HK-2 (cell line): ENCODE measurements around the gene PDLIM1.
A peak's percentile ranks its signal among the peaks of the same experiment; 100 is the strongest.

Experiments used
- DNase-seq: peaks from one replicate; pipeline ENCODE4 v3.0.0-alpha.2; 2018; ENCODE audit not compliant: unreplicated experiment

Gene PDLIM1

DNA sequence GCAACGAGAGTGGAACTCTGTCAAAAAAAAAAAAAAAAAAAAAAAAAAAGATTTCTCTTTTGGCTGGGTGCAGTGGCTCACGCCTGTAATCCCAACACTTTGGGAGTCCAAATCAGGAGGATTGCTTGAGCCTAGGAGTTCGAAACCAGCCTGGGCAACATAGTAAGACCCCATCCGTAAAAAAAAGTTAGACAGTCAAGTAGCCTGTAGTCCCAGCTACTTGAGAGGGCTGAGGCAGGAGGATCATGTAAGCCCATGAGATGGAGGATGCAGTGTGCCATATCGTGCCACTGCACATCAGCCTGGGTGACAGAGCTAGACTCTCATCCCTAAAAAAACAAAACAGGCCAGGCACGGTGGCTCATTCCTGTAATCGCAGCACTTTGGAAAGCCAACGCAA is 25.2 kb downstream of the PDLIM1 start:
- no peak for DNase-seq

DNA sequence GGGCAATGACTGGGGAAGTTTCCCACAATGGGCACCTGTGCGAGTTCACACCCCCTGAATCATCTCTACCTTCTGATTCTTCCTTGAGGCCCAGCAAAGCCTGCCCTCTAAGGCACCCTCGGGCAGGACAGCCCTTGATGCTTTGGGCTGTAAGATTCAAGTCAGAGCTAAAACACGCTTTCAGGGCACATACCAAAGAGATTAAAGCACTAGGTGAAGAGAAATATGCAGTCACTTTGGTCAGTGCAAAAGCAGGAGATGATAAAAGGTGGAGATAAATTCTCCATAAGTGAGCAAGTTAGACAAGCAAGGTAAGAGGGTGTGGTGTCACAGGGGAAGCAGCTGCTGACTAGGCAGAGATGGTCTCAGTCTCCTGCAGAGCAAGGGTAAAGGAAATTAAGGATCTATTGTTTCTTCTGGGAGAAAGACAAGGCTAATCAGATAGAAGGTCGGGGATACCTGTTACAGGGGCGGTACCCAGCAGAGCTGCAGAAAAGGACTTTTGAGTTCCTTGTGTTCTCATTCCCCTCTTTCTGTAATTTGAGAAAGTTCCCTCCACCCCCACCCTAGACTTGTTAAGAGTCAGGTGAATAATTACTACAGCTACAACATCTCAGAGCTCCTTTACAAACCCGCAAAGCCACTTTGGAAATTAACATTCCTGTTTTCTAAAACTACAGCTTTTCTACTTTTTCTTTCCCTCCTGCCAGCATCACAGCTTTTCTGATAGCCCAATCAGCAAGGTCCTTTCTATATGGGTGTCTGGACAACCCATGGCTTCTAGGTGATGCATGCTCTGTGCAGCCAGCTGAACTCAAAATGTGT is 26.4 kb downstream of the PDLIM1 start:
- no peak for DNase-seq

DNA sequence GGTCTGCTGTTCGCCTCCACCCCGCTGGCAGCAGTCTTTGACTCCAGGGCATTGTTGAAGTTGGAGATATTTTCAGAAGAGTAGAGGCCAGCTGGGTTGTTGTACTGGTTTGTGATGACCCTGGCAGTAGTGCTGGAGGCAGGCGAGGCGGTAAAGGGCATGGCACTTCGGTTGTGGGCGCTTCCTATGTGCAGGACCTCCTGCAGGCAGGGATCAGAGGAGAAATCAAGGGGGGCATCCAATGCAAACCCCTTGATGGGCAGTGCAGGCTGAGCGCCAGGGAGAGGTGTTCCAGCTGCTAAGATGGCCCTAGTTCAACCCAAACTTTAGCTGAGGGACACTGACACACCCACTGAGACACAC is 27.0 kb downstream of the PDLIM1 start:
- DNase-seq = no peak

DNA sequence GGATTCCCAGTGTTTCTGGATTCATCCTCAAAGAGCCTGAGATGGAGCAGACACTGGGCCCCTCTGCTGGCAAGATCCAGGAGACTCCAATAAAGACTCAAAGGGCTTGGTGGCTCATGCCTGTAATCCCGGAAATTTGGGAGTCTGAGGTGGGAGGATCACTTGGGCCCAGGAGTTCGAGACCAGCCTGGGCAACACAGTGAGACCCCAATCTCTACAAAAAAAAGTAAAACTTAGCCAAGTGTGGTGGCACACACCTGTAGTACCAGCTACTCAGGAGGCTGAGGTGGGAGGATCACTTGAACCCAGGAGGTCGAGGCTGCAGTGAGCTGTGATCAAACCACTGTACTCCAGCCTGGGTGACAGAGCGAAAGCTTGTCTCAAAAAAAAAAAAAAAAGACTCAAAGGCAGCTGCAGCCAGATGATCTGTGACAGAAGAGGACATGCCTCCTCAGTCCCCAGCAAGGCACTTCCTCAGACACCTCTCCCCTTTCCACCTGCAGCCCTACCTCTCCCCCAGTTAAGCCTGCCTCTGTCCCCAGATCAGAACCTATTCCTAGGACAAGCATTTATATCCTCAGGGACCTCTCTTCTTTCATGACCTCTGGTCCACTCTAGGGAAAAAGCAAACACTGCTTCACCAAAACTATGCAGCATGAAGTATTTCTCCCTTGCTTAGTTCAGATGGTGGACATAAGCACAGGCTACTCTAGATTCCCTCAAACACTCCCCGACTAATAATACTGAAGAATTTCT is 27.9 kb downstream of the PDLIM1 start:
- DNase-seq = no peak

DNA sequence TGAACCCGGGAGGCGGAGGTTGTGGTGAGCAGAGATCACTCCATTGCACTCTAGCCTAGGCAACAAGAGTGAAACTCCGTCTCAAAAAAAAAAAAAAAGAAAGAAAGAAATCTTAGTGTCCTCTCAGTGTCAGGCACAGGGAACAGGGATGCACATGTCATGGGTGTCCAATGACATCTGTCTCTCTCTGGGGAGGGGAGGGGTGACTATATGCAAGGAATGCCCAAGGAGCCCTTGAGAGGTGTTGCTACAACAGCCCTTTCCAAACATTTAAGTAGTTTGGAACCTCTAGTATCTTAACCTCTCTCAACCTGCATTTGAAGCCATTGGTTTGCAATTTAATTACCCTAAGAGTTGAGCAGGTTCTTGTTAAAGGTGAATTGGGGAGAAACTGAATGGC is 28.9 kb downstream of the PDLIM1 start:
- DNase-seq = no peak

DNA sequence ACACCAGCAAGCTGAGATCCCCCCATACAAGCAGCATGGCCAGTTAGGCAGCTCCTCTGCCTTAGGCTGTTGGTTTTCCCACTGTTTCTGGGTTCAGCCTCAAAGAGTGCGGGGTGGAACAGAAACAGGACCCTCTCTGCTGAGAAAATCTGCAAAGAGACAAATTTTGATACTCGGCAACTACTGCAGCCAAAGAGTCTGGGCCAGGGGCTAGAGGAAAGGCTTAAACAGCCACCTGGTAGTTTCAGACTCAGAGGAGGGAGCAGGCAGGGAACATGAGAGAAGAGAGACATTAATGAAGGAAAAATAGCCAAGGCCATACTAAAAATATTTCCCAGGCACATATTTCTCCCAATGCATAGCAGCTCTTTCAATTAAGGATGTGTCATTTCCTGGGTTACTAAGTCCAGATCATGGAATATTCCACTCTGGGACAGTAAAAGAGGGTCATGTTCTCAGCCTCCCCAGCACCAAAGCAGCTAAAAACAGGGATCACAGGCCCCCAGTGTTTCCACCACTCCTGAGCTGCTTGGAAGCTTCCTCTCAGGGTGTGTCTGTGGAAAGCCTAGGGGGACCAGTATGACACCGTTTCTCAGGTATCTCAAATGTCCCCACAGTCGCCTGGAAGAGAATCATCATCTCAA is 29.8 kb downstream of the PDLIM1 start:
- DNase-seq = peak; percentile 44

DNA sequence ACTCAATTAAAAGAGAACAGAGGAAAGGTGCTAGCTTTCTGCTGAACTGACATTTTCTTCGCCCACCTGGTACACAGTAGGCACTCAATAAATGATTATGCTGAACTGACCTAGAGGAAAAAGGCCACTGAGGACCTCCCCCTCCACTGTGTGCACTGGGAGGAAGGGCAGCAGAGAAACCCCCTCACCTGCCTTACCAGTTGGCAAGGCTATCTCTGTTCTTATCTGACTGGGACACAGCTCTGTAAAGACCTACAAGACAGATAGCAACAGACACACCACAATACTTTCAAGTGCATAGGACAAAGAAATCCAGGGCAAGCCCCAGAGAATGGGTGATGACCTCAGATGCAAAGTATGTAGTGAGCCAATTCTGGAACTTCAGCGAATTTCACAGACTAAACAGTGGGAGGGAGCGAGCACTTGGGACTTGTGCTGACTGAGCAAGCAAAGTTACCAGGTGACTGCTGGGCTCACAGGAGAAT is 30.4 kb downstream of the PDLIM1 start:
- DNase-seq = peak; percentile 79

DNA sequence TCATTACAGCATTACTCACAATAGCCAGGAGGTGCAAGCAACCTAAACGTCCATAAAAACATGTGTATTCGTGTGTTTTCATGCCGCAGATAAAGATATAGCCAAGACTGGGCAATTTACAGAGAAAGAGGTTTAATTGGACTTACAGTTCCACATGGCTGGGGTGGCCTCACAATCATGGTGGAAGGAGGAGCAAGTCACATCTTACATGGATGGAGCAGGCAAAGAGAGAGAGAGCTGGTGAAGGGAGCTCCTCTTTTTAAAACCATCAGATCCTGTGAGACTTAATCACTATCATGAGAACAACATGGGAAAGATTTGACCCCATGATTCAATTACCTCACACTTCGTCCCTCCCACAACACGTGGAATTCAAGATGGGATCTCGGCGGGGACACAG is 33.0 kb downstream of the PDLIM1 start:
- no peak for DNase-seq

DNA sequence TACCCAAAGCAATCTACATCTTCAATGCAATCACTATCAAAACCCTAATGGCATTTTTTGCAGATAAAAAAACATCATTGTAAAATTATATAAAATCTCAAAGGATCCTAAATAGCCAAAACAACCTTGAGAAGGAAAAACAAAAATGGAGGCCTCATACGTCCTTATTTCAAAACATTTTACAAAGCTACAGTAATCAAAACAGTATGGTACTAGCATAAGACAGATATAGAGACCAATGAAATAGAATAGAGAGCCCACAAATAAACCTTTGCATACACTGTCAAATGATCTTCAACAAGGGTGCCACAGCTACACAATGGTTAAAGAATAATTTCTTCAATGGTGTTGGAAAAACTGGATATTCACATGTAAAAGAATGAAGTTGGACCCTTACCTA is 34.5 kb downstream of the PDLIM1 start:
- no peak for DNase-seq

DNA sequence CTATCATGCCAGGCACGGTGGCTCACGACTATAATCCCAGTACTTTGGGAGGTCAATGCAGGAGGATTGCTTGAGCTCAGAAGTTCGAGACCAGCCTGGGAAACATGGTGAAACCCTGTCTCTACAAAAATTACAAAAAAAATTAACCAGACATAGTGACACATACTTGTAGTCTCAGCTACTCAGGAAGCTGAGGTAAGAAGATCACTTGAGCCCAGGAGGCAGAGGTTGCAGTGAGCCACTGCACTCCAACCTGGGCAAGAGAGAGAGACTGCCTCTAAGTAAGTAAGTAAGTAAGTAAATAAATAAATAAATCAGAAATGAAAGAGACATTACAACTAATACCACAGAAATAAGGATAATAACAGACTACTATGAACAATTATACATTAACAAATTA is 36.2 kb downstream of the PDLIM1 start:
- no peak for DNase-seq

DNA sequence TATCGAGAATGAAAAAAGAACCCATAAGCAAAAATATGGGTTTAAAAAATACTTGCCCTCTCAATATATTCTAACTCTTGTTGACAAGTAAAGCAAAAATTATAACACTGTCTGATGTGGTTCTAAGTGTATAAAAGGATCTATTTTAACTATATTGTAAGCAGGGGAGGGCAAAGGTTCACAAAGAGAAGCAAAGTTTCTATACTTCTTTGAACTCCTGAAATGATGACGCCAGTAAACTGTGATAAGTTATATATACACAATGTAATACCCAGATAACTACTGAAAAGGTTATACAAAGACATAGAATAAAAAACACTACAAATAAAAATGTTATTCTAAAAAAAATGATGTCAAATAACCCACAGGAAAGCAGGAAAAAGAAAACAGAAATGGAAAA is 37.1 kb downstream of the PDLIM1 start:
- no peak for DNase-seq

DNA sequence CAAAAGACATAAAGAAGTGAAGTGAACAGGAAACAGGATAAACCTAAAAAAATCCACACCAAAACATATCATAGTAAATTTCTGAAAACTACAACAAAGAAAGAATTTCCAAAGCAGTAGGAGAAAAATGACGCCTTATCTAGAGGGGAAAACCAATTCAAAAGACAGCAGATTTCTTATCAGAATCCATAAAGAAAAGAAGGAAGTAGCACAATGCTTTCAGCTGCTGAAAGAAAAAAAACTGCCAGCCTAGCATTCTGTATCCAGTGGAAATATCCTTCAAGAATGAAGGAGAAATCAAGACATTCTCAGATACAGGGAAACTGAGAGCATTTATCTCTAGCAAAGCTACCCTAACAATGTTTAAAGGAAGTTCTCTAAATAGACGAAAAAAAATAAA is 37.8 kb downstream of the PDLIM1 start:
- DNase-seq = no peak

DNA sequence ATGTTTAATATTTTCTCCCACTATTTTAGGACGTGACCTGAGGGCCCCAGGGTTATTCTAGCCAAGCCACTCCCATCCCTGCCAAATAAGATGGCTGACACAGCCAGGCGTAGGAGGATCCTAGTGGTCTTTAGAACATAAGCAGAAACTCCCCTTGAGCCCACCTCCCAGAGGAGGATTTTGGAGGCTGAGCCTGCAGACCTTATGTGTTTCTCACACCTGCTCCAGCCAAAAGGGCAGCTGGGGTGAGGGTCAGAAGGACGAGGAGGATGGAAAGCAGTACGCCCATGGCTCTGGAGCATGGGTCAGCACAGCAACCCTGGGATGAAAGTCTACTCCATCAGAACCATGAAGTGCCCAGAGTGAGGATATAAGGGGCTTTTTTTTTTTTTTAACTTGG is 39.9 kb downstream of the PDLIM1 start:
- no peak for DNase-seq

DNA sequence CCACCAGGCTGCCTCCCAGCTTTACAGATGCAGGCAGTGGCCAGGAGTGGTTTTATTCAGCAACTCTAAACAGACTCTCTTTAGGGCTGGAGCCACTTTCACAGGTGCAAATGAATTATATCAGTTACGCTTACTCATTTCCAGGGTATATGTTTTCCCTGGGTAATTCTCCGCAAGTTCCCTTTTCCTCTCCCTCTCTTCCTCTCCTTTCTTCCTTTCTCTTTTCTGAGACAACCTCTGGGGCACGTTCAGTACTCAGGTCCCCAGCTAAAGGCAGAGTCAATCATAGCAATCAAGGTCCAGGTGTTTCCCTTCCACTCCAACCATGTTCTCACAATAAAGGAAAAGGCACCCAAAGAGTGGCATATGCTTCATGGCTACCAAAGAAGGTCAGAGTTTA is 41.3 kb downstream of the PDLIM1 start:
- DNase-seq = no peak

DNA sequence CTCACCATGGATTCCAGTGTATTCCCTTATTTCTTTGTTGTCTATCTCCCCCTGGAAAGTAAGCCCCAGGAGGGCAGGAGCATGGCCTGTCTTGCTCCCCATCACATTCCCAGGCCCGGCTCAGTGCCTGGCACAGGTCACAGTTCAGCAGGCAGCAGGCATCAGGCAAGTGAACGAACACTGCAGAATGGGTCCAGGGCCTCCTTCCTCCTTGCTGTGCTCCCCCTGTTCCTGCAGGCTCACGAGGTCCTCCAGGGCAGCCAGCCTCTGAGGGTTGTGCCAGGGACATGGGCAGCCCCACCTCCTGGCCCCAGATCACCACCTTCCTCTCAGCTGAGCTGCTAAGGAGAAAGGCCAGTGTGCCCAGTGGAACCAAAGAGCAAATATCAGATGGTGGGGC is 41.8 kb downstream of the PDLIM1 start:
- no peak for DNase-seq

DNA sequence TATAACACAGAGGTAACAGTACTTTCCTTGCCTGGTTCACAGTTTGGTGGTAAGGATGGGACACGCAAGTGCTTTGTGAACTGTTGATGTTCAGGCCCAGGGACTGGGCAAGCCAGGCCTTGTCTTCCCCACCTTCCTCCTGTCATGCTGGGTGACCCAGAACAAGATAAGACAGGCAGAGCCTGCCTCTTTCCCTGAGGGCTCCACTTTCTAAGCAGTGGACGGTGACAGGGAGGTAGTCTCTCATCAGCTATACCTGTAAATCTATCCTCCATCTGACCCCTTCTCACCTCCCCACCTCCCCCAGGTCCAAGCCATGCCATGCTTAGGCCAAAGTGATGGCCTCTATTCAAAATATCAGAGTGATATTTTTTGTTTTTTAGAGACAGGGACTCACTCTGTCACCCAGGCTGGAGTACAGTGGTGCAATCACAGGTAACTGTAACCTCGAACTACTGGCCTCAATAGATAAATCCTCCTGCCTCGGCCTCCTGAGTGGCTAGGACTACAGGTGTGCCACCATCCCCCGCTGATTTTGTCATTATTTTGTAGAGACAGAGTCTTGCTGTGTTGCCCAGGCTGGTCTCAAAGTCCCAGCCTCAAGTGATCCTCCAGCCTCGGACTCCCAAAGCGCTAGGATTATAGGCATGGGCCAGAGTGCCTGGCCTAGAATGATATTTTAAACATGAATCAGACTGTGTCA is 42.8 kb downstream of the PDLIM1 start:
- no peak for DNase-seq

DNA sequence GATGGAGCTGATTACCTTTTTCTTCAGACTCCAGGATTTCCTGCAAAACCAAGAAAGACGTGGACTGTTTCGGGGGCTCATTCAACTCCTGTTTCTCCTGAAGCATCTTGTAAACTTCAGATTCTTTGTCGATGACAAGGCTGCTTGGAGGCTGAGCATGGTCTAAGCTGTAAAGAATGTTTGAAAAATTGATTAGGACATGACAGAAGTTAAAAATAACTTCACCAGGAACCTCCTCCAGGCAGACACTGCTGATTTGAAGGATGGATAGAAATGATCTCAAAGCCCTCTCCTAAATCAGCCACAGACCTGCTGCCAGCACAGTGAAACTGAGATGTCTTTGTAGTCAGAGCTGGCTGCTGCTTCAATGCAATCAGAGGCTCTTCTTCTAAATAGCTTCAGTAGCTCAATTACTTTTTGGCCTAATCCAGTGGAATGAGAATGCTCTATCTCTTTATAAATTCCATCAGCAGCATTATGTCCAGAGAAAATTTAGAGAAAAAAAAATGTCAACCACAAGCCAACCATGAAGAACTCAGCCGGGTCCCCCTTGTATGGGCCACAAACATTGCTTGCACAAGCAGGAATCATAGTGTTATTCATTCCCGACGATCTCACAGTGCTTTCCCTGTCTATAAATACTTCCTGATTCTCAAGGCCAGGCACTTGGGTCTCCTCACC is 43.5 kb downstream of the PDLIM1 start:
- no peak for DNase-seq

DNA sequence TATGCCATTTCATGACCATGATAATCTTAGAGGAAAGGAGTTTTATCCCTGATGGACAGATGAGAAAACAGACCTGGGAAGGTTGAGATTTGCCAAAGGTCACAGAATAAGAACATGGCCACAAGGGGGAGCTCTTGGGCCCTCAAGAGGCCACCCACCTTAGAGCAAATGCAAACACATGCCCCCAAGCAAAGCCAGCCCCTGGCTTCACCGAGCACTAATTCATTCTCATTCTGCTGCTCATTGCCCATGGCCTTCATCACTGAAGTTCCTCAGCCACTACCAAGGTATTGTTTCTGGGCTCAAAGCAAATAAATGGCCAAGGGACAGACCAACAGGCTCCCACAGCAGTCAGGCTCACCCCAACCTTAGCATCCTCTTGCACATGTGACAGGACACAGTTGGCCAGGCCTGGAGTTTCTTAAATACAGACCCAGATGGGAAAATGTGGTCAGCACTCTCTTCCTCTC is 44.2 kb downstream of the PDLIM1 start:
- DNase-seq = peak; percentile 78

DNA sequence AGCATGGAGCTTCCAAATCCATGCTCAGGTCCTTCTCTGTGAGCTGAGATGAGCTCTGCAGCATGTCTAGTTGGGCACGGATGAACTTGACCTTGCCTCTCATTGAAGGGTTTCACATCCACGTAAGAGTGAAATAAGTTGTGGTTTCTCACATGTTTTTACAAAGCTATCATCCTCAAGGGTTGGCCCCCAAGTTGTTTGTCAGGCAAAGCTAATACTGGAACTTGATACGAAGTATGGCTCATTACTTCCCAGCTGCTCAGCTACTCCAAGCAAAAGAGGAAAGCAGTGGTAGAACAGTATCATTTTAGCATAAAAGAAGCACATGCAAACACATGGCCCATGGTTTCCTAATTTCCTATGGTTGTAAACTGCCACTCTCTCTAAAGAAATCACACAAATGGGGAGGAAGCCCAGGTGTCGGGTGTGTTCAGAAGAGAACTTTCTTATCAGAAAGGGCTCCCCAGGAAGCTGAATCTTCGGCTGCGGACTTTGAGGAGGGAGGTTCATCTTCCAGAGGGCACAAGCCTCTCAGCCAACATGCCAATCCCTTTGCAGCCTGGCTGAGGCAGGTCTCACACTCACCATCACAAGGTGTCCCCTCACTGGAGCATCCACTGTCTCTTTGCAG is 45.3 kb downstream of the PDLIM1 start:
- DNase-seq = no peak

DNA sequence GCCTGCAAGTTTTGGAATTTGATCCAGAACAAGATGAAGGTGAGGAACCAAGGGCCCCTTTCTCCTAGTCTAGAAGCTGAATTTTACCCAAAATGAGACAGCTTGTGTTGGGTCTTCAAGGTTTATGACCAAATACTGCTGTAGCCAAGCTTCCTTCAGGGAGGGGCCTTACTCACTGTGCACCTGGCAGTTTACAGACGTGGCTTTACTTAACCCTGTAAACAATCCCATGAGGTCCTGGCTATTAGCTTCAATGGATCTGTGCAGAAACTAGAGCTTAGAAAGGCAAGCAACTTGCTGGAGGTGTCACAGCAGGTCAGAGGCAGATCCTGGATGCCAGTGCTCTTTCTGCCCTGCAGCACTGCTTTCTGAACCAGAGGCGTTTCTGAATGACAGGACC is 46.7 kb downstream of the PDLIM1 start:
- DNase-seq = no peak

DNA sequence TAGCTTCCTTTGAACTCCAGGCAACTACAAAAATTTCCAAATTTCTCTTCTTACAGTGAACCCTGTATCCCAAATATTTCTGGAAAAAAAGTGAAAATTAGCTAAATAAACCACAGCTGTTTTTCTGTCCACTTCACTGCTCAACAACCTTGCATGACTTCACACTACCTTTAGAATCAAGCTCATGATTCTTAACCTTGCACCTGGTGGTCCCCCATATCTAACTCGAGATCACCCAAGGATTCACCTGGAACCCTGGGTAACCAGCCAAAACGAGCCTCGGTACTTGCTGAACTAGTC is 47.5 kb downstream of the PDLIM1 start:
- DNase-seq = no peak
